Stimulated activated CD8-positive, alpha-beta memory T cell treated with anti-CD3 and anti-CD28 coated beads, Interleukin-15, amount 100 ng/mL, for 24 hours (primary cell): ENCODE data around the gene TMEM88.
"Not testable (repeated sequence)": the region's sequence is repeated elsewhere in the genome, so short reads cannot be mapped to it uniquely, and the experiment has no call there.

Source experiments
- DNase-seq: peaks from one replicate; pipeline ENCODE4 v3.0.0-alpha.2; 2020; ENCODE audit warnings: low read depth

The TMEM88 gene

GRCh38 chr17:7856011-7856810 is 1.3 kb downstream of the TMEM88 start:
- DNase-seq: no peak

GRCh38 chr17:7856811-7857712 is 2.2 kb downstream of the TMEM88 start, which contains the start of gene NAA38:
NAA38 (minus strand) TSS chr17:7857559; CDS start chr17:7857463, 96 bp downstream.
- peak; percentile 71 for DNase-seq

- peak; percentile 68 for DNase-seq
Measured at GRCh38 chr17:7857713-7858521, 3.1 kb downstream of the TMEM88 start, which contains the start of gene CYB5D1. CYB5D1 (plus strand) TSS chr17:7858003; CDS start chr17:7858135, 132 bp downstream.

GRCh38 chr17:7858522-7858810 is 3.6 kb downstream of the TMEM88 start:
- no peak for DNase-seq

DNA sequence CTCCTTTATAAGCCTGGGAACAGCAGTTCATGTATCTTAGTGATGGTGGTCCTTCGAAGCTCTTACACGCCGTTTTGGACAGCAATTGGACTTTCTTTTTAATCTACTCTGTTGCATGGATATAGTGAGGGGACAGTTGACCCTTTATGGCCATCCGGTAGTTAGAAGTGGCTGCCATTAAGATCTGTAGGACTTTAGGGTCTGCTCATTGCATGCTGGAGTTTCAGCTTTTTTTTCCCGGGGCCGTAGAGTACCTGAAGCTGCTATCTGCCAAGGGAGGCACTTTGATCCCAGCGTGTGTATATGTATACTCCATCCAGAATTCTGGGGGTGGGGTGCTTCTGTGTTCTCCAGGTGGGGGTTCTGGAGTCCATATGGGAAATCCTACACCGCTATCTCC is 4.2 kb downstream of the TMEM88 start:
- no peak for DNase-seq

DNA sequence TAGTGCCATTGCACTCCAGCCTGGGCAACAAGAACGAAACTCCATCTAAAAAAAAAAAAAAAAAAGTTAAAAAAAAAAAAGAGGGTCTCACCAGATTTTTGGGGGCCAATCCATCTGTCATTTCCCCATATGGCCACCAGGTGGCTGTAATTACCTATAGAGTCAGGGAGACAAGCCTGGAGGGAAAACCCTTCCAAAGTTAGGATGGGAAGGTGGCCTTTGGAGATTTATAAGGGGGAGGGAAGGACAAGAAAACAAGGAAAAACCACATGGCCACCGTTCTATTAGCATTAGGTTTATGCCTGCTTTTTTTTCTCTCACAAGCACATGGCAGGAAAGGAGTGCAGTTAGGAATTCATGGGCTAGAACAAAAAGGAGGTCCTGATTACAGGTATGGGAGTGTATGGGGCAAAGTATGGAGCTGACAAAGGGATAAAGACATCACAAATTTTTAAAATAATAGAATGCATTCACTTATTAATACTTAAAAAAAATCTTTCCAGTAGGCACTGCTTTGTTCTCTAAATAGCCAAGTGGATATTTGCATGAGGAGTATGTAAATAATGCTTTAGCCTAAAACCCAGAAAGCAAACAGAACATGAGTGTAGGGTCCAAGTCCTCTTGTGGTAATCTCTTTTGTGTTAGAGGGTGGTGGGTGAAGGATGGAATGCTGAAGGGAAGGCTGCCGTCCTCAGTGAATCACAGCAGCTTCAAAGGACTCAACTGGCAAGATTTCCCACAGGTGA is 8.0 kb downstream of the TMEM88 start:
- DNase-seq: no peak

DNA sequence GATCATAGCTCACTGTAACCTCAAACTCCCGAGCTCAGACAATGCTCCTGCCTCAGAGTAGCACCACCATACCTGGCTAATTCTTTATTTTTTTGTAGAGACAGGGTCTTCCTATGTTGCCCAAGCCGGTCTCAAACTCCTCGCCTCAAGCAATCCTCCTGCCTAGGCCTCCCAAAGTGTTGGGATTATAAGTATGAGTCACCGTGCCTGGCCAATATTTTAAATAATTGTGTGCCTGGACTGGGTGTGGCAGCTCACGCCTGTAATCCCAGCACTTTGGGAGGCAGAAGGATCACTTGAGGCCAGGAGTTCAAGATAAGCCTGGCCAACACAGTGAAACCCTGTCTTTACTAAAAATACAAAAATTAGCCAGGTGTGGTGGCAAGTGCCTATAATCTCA is 9.5 kb downstream of the TMEM88 start:
- DNase-seq: not testable (repeated sequence)

GRCh38 chr17:7864995-7865650 is 10.3 kb downstream of the TMEM88 start:
- DNase-seq: no peak

GRCh38 chr17:7867881-7868329 is 13.0 kb downstream of the TMEM88 start:
- no peak for DNase-seq

DNA sequence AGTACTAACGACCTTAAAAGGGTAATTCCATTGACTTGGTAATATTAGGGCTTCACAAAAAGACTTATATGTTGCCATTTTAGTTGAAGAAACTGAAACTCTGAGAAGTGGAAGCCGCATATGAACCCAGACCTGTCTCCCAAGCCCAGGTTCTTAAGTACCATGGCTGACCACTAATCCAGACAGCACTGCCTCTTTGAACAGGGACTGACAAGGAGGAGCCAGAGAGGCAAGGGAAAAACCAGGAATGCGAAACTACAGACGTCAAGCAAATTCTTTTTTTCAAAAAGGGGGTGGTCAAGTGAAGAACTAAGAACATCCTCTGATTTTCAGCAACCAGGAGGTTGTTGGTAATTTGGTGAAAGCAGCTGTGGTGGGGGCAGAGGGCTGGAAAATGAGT is 18.2 kb downstream of the TMEM88 start:
- no peak for DNase-seq

GRCh38 chr17:7875804-7876370 is 21.0 kb downstream of the TMEM88 start:
- no peak for DNase-seq

- DNase-seq: no peak
Measured at GRCh38 chr17:7878234-7878633, 23.4 kb downstream of the TMEM88 start.

GRCh38 chr17:7880076-7880868 is 25.4 kb downstream of the TMEM88 start:
- no peak for DNase-seq

- DNase-seq: no peak
Measured at GRCh38 chr17:7881276-7882054, 26.6 kb downstream of the TMEM88 start.

- DNase-seq: no peak
Measured at GRCh38 chr17:7882068-7882467, 27.2 kb downstream of the TMEM88 start.

GRCh38 chr17:7882629-7883028 is 27.8 kb downstream of the TMEM88 start:
- no peak for DNase-seq

DNA sequence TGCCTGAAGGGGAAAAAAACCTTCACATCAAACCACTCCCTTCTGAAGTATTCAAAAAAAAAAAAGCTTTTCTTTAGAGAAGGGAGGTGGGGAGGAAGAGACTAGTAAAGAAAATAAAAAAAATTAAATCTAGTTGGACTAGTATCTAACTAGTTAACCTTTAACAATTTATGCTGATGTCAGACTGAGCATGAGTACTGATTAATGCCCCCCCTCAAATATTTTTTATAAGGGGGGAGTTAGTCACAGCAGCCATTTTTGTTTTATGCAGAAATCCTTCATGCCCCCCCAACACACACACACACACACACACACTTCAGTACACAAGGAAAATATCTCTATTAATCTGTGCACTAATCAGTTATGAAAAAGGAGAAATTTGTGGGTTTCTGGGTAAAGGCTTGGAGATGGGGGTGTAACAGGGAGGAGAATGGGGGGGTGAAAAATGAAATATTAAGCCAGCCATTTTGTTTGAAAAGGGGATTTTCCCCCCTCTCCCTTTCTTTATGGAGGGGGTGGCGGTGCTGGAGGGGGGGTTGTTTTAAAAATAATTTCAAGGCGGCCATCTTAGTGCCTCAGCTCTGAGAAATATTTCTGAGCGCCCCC is 29.0 kb downstream of the TMEM88 start:
- no peak for DNase-seq

DNA sequence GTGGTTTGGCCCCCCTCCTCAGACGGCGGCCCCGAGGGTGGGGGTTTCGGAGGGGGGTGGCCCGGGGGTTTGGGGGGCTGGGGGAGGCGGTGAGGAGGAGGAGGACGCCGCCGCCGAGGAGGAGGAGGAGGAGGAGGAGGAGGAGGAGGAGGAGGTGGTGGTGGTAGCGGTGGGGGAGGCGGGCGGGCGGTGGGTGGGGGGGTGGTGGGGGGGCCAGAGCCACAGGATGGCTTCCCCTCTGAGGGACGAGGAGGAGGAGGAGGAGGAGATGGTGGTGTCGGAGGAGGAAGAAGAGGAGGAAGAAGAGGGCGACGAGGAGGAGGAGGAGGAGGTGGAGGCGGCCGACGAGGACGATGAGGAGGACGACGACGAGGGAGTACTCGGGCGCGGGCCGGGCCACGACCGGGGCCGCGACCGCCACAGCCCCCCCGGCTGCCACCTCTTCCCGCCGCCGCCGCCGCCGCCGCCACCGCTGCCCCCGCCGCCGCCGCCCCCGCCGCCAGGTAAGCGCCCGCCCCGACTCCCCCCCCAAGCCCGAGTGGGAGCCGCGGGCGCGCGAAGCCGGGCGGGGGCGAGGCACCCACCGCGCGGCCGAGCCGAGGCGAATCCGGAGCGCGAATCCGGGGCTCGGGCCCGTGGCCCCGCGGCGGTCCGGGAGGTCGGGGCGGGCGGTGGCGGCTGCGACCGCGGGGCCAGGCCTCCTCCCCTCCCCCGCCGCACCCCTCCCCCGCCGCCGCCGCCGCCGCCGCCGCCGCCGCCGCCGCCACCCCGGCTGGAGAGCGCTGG is 29.9 kb downstream of the TMEM88 start:
- DNase-seq: no peak
